SK-N-SH (cell line): Measurements from ENCODE around the gene TXNDC11. TPM values are rescaled to one million over a fixed set of nuclear protein-coding genes. Genes with fewer than 3 reads are reported as not detected.

Experiments used
- CTCF ChIA-PET: fragments of 300-600, 350-600 bp; formaldehyde crosslinking; extraction: SDS; loops from one replicate; lab custom pipeline; 2021; lab: Yijun Ruan, JAX
- POLR2A ChIA-PET: fragments of 350-600 bp; sonication (Branson Sonifier 250); formaldehyde crosslinking; extraction: SDS; loops from one replicate; lab custom pipeline; 2020; ENCODE audit warnings: antibody characterized with exemption, inconsistent platforms; lab: Yijun Ruan, JAX
- DNase-seq: peaks from one replicate; pipeline ENCODE4 v3.0.0; 2012
- H2AFZ ChIP-seq: fragments of 200-600 bp; sonication (generic); 2 replicates; pipeline ENCODE4 v1.8.1; 2016; ENCODE audit warnings: antibody characterized with exemption, mild to moderate bottlenecking, low read depth
- H3F3A ChIP-seq: fragments of 200-600 bp; sonication (generic); replicated peaks from 2 replicates; pipeline ENCODE3; 2016; ENCODE audit warnings: antibody characterized with exemption, mild to moderate bottlenecking; ENCODE audit not compliant: insufficient read depth
- H3K27ac ChIP-seq, 2 experiments: fragments of 200-500 bp in 1 of 2; fragments of 200-600 bp in 1 of 2; sonication (Bioruptor generic) in 1 of 2; sonication (generic), shearing (Covaris generic) in 1 of 2; 2 replicates each; pipeline versions ENCODE4 v1.5.1 to v1.6.1; 2014 to 2016; ENCODE audit warnings: low read depth in 2 of 2, inconsistent platforms in 1 of 2, low read length in 1 of 2, mild to moderate bottlenecking in 1 of 2, mixed read lengths in 1 of 2
- H3K27me3 ChIP-seq: fragments of 200-600 bp; sonication (generic), shearing (Covaris generic); 2 replicates; pipeline ENCODE4 v1.6.1; 2016; ENCODE audit warnings: mixed run types; ENCODE audit not compliant: insufficient read depth
- H3K36me3 ChIP-seq, 2 experiments: fragments of 200-500 bp in 1 of 2; fragments of 200-600 bp in 1 of 2; sonication (Bioruptor generic) in 1 of 2; sonication (generic) in 1 of 2; replicated peaks in 1 of 2; 2 replicates each; pipeline versions ENCODE3 to v1.5.1; 2014 to 2016; ENCODE audit warnings: low read length in 1 of 2, mild to moderate bottlenecking in 1 of 2; ENCODE audit not compliant: insufficient read depth in 2 of 2, control insufficient read depth in 1 of 2
- H3K4me1 ChIP-seq, 2 experiments: fragments of 200-500 bp in 1 of 2; fragments of 200-600 bp in 1 of 2; sonication (Bioruptor generic) in 1 of 2; sonication (generic), shearing (Covaris generic) in 1 of 2; 2 replicates each; pipeline versions ENCODE4 v1.5.1 to v1.6.1; 2014 to 2016; ENCODE audit warnings: low read depth in 1 of 2, low read length in 1 of 2, mixed run types in 1 of 2; ENCODE audit not compliant: insufficient read depth in 2 of 2, control insufficient read depth in 1 of 2
- H3K4me2 ChIP-seq: fragments of 200-600 bp; sonication (generic), shearing (Covaris generic); 2 replicates; pipeline ENCODE4 v1.6.1; 2017; ENCODE audit warnings: mixed run types
- H3K4me3 ChIP-seq, 2 experiments: fragments of 200-500 bp in 1 of 2; fragments of 200-600 bp in 1 of 2; sonication (Bioruptor generic) in 1 of 2; sonication (generic), shearing (Covaris generic) in 1 of 2; 2 replicates each; pipeline versions ENCODE4 v1.5.1 to v1.8.1; 2014 to 2016; ENCODE audit warnings: low read depth in 2 of 2, inconsistent platforms in 1 of 2, low read length in 1 of 2, mild to moderate bottlenecking in 1 of 2, mixed read lengths in 1 of 2, moderate library complexity in 1 of 2
- H3K79me2 ChIP-seq: fragments of 200-600 bp; sonication (generic); 2 replicates; pipeline ENCODE4 v1.8.1; 2017; ENCODE audit warnings: mild to moderate bottlenecking; ENCODE audit not compliant: insufficient read depth
- H3K9ac ChIP-seq: fragments of 200-600 bp; sonication (generic); 2 replicates; pipeline ENCODE4 v1.6.1; 2017; ENCODE audit warnings: mixed run types
- H3K9me2 ChIP-seq: fragments of 200-600 bp; sonication (generic); 2 replicates; pipeline ENCODE4 v1.6.1; 2017; ENCODE audit warnings: mixed run types
- H3K9me3 ChIP-seq: fragments of 200-600 bp; sonication (generic); 2 replicates; pipeline ENCODE4 v1.6.1; 2017; ENCODE audit warnings: mixed run types, mild to moderate bottlenecking, moderate library complexity
- H4K20me1 ChIP-seq: fragments of 200-600 bp; sonication (generic); 2 replicates; pipeline ENCODE4 v1.6.1; 2017; ENCODE audit warnings: mild to moderate bottlenecking, mixed run types; ENCODE audit not compliant: insufficient read depth
- CHD2 ChIP-seq: fragments of 150-350 bp; IDR thresholded peaks from 2 replicates; pipeline ENCODE4 v1.6.1; 2018; ENCODE audit warnings: low read length; ENCODE audit not compliant: partially characterized antibody
- ELF1 ChIP-seq: IDR thresholded peaks from 2 replicates; pipeline ENCODE4 v1.4.0; 2012
- EP300 ChIP-seq, 2 experiments: IDR thresholded peaks; 2 replicates each; pipeline versions ENCODE4 v1.4.0 to v1.6.1; 2012; ENCODE audit warnings: borderline replicate concordance in 1 of 2, low read depth in 1 of 2, low read length in 1 of 2
- EZH2phosphoT487 ChIP-seq: fragments of 200-600 bp; sonication (generic); IDR thresholded peaks from 2 replicates; pipeline ENCODE4 v1.6.1; 2017; ENCODE audit warnings: low read depth, mixed run types, mild to moderate bottlenecking, antibody characterized with exemption, moderate library complexity, borderline replicate concordance
- FOSL2 ChIP-seq: IDR thresholded peaks from 2 replicates; pipeline ENCODE4 v1.4.0; 2012; ENCODE audit warnings: low read depth, mild to moderate bottlenecking, moderate library complexity, borderline replicate concordance
- FOXJ3 ChIP-seq: sonication (generic); formaldehyde crosslinking; IDR thresholded peaks from 2 replicates; pipeline ENCODE4 v1.5.1; 2020; ENCODE audit warnings: mild to moderate bottlenecking, missing genetic modification reagents
- FOXM1 ChIP-seq: IDR thresholded peaks from 2 replicates; pipeline ENCODE4 v1.4.0; 2012; ENCODE audit warnings: low read depth, mild to moderate bottlenecking
- GABPA ChIP-seq: IDR thresholded peaks from 2 replicates; pipeline ENCODE4 v1.4.0; 2012; ENCODE audit warnings: low read depth, mild to moderate bottlenecking
- GATA2 ChIP-seq: sonication (generic); formaldehyde crosslinking; IDR thresholded peaks from 2 replicates; pipeline ENCODE4 v1.5.0; 2020; ENCODE audit warnings: mild to moderate bottlenecking, missing genetic modification reagents
- JUND ChIP-seq: IDR thresholded peaks from 2 replicates; pipeline ENCODE4 v1.4.0; 2012
- MEF2A ChIP-seq: IDR thresholded peaks from 2 replicates; pipeline ENCODE4 v1.4.0; 2012; ENCODE audit warnings: low read depth, borderline replicate concordance
- MXI1 ChIP-seq: IDR thresholded peaks from 2 replicates; pipeline ENCODE4 v1.6.1; 2012; ENCODE audit warnings: mild to moderate bottlenecking, low read depth, low read length, improper control_type of control experiment
- NFIC ChIP-seq: IDR thresholded peaks from 2 replicates; pipeline ENCODE4 v1.4.0; 2012; ENCODE audit warnings: borderline replicate concordance
- POLR2AphosphoS5 ChIP-seq: IDR thresholded peaks from 2 replicates; pipeline ENCODE4 v1.6.1; 2012; ENCODE audit warnings: low read depth, low read length
- RAD21 ChIP-seq: IDR thresholded peaks from 2 replicates; pipeline ENCODE4 v1.6.1; 2012; ENCODE audit warnings: mild to moderate bottlenecking, low read length
- RFX5 ChIP-seq: IDR thresholded peaks from 2 replicates; pipeline ENCODE4 v1.6.1; 2012; ENCODE audit warnings: mild to moderate bottlenecking, improper control_type of control experiment, low read length
- SIN3A ChIP-seq: IDR thresholded peaks from 2 replicates; pipeline ENCODE4 v1.6.1; 2012; ENCODE audit warnings: low read depth, mild to moderate bottlenecking, low read length, moderate library complexity, borderline replicate concordance
- TAF1 ChIP-seq: IDR thresholded peaks from 2 replicates; pipeline ENCODE4 v1.6.1; 2012; ENCODE audit warnings: low read depth, mild to moderate bottlenecking, low read length, moderate library complexity, borderline replicate concordance
- TEAD4 ChIP-seq: IDR thresholded peaks from 2 replicates; pipeline ENCODE4 v1.4.0; 2012; ENCODE audit warnings: mild to moderate bottlenecking, borderline replicate concordance; ENCODE audit not compliant: insufficient read depth
- YY1 ChIP-seq: IDR thresholded peaks from 2 replicates; pipeline ENCODE4 v1.4.0; 2012; ENCODE audit warnings: low read depth, mild to moderate bottlenecking
- WGBS: methylation state at CpG from one replicate; pipeline ENCODE4 v1.1.6; 2017; ENCODE audit warnings: low lambda C conversion rate; 5-methylcytosine and 5-hydroxymethylcytosine counted together
- polyA plus RNA-seq, 3 experiments: library from polyadenylated mRNA; depleted of rRNA; stranded (reverse); fragments of >200 nt; gene quantifications; 2 replicates each; pipeline ENCODE4 v1.2.3, GENCODE V29; 2012
- TF ChIP-seq, protein P1 (sequence below): fragments of 150-350 bp; IDR thresholded peaks from 2 replicates; pipeline ENCODE4 v1.6.1; 2017; ENCODE audit warnings: antibody characterized with exemption, low read length, low read depth, borderline replicate concordance
- TF ChIP-seq, protein P2 (sequence below): IDR thresholded peaks from 2 replicates; pipeline ENCODE4 v1.4.0; 2012; ENCODE audit warnings: low read depth, borderline replicate concordance
- TF ChIP-seq, protein P3 (sequence below): fragments of 200-600 bp; sonication (generic); IDR thresholded peaks from 2 replicates; pipeline ENCODE4 v1.6.1; 2017; ENCODE audit warnings: antibody characterized with exemption, mild to moderate bottlenecking, moderate library complexity

TXNDC11 gene
- polyA plus RNA-seq, 1 of the 3 experiments (the other 2 are of a cell fraction) = 37.0 TPM

DNA sequence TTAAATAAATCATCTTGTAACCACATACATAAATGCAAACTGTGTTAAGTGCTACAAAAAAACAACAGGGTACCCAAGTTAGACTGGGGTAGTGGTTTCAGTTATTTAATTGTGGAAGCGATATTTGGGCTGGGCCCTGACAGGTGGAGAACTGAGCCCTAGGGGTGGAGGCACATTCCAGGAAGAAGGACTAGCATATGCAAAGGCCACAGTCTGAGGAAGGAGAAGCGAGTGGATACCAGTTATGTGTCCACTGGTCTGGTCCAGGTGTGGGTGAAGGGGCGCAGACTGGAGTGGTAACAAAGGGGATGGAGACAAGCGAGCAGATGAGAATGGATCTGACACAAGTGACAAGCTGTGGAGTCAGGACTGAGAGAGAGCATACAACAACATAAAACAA is 22.9 kb downstream of the TXNDC11 start:
- Histone ChIP-seq H3K9me2 (no peaks in the 10 kb centered on the region), H4K20me1 (no peaks in the 10 kb centered on the region), H3K27ac (no peak overlapping the region)
- WGBS = 100% methylated on average over 4 of the region's 4 CpGs
- TF ChIP-seq MEF2A = no peak
- TF ChIP-seq EP300 (IDR thresholded peaks at IDR 0.05; ENCODE audit: borderline replicate concordance in 1 of 2, low read depth in 1 of 2, low read length in 1 of 2) = no peak
- TF ChIP-seq FOXJ3 (CRISPR knock-in tag) = no peak
- no peak for TF ChIP-seq TEAD4
- no peak for TF ChIP-seq FOXM1
- TF ChIP-seq RAD21 = no peak
- TF ChIP-seq, protein P1, sequence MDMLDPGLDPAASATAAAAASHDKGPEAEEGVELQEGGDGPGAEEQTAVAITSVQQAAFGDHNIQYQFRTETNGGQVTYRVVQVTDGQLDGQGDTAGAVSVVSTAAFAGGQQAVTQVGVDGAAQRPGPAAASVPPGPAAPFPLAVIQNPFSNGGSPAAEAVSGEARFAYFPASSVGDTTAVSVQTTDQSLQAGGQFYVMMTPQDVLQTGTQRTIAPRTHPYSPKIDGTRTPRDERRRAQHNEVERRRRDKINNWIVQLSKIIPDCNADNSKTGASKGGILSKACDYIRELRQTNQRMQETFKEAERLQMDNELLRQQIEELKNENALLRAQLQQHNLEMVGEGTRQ = no peak
- no peak for TF ChIP-seq MXI1
- TF ChIP-seq FOSL2 = no peak
- TF ChIP-seq EZH2phosphoT487 = no peak
- no peak for TF ChIP-seq SIN3A
- no peak for TF ChIP-seq RFX5
- no peak for TF ChIP-seq GABPA
- no peak for TF ChIP-seq CHD2
- TF ChIP-seq ELF1 = no peak
- TF ChIP-seq TAF1 = no peak
- TF ChIP-seq, protein P2, sequence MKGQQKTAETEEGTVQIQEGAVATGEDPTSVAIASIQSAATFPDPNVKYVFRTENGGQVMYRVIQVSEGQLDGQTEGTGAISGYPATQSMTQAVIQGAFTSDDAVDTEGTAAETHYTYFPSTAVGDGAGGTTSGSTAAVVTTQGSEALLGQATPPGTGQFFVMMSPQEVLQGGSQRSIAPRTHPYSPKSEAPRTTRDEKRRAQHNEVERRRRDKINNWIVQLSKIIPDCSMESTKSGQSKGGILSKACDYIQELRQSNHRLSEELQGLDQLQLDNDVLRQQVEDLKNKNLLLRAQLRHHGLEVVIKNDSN = no peak
- no peak for TF ChIP-seq NFIC
- no peak for TF ChIP-seq JUND
- TF ChIP-seq, all 33 proteins: peak for 0
- Histone ChIP-seq H2AFZ (no peak overlapping the region), H3K9ac (no peak overlapping the region), H3K4me3 (no peak overlapping the region), H3K9me3 (no peaks in the 10 kb centered on the region), H3K4me1 (peaks cover 0 to 4% of the 10 kb centered on the region in 2 experiments; a peak in 1 of 4 replicates), H3K4me2 (no peak overlapping the region), H3K36me3 (peaks cover 26 to 68% of the 10 kb centered on the region in 2 experiments), H3F3A (peaks cover 10% of the 10 kb centered on the region), H3K27me3 (no peaks in the 10 kb centered on the region), H3K79me2 (peaks cover 12% of the 10 kb centered on the region)
- no peak for DNase-seq
- ChIA-PET CTCF (interaction anchor here (2.2 kb wide), 1 partner anchor 323 kb away, joined by 14 read pairs; no protein-coding TSS in a partner anchor), POLR2A (no interaction called here)

DNA sequence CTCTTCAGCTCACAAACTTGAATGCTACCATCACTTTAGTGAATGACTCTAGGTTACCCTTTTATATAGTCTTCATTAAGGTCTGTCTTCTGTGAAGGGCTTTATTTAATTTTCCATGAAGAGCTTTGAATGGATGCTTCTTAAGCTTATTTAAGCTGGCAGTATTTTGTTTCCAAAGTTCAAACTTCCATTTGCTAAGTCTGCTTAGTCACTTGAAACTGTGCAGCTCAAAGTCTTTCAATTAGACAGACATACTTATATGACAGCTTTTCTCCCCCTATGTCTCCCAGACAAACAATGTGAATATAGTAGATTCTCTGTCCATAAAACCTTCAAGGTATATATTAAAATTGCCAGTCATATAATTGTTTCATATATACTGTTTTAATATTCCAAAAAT is 23.5 kb downstream of the TXNDC11 start:
- CTCF ChIA-PET = interaction anchor here (1.1 to 2.2 kb wide), 3 partner anchors 187 to 322 kb away, joined by 5 to 14 read pairs (median 5); no protein-coding TSS in a partner anchor
- no peak overlapping the region; a peak in 1 of 4 replicates for H3K27ac ChIP-seq
- no peaks in the 10 kb centered on the region for H3K9me3 ChIP-seq
- no peak overlapping the region for H3K9ac ChIP-seq
- H3K79me2 ChIP-seq = peaks cover 15% of the 10 kb centered on the region
- H3K27me3 ChIP-seq = no peaks in the 10 kb centered on the region
- H2AFZ ChIP-seq = no peak overlapping the region
- peaks cover 26 to 68% of the 10 kb centered on the region in 2 experiments for H3K36me3 ChIP-seq
- no peaks in the 10 kb centered on the region for H3K9me2 ChIP-seq
- no peak overlapping the region for H3K4me2 ChIP-seq
- H4K20me1 ChIP-seq = no peaks in the 10 kb centered on the region
- H3K4me1 ChIP-seq = peaks cover 0 to 4% of the 10 kb centered on the region in 2 experiments; a peak in 1 of 4 replicates
- peaks cover 10% of the 10 kb centered on the region for H3F3A ChIP-seq
- H3K4me3 ChIP-seq = no peak overlapping the region
- TF ChIP-seq GATA2 (CRISPR knock-in tag) (no peak), EP300 (IDR thresholded peaks at IDR 0.05; ENCODE audit: borderline replicate concordance in 1 of 2, low read depth in 1 of 2, low read length in 1 of 2) (no peak), YY1 (no peak), POLR2AphosphoS5 (no peak)
- TF ChIP-seq, protein P3, sequence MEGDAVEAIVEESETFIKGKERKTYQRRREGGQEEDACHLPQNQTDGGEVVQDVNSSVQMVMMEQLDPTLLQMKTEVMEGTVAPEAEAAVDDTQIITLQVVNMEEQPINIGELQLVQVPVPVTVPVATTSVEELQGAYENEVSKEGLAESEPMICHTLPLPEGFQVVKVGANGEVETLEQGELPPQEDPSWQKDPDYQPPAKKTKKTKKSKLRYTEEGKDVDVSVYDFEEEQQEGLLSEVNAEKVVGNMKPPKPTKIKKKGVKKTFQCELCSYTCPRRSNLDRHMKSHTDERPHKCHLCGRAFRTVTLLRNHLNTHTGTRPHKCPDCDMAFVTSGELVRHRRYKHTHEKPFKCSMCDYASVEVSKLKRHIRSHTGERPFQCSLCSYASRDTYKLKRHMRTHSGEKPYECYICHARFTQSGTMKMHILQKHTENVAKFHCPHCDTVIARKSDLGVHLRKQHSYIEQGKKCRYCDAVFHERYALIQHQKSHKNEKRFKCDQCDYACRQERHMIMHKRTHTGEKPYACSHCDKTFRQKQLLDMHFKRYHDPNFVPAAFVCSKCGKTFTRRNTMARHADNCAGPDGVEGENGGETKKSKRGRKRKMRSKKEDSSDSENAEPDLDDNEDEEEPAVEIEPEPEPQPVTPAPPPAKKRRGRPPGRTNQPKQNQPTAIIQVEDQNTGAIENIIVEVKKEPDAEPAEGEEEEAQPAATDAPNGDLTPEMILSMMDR = no peak
- DNase-seq = no peak
- POLR2A ChIA-PET = no interaction called here
